H1 (cell line): ENCODE results near the gene PUSL1.

Experiments
- BACH1 ChIP-seq: IDR thresholded peaks from 2 replicates; pipeline ENCODE4 v1.6.1; 2012; ENCODE audit warnings: low read length, improper control_type of control experiment
- CBX5 ChIP-seq: fragments of 300-800, 300-1000 bp; sonication (generic); IDR thresholded peaks from 2 replicates; pipeline ENCODE4 v1.7.1; 2016; ENCODE audit warnings: antibody characterized with exemption, low read length, low read depth
- EP300 ChIP-seq, 2 experiments: IDR thresholded peaks; 1 replicate in 1 of 2; 2 replicates in 1 of 2; pipeline ENCODE4 v1.6.1; 2011 to 2012; ENCODE audit warnings: low read depth in 2 of 2, low read length in 2 of 2, mild to moderate bottlenecking in 2 of 2, borderline replicate concordance in 1 of 2, inconsistent platforms in 1 of 2, moderate library complexity in 1 of 2
- EZH2 ChIP-seq: fragments of 200-600 bp; sonication (generic); IDR thresholded peaks from 2 replicates; pipeline ENCODE4 v1.7.1; 2012; ENCODE audit warnings: low read depth, mild to moderate bottlenecking, moderate library complexity, low read length, inconsistent platforms; ENCODE audit not compliant: severe bottlenecking
- GABPA ChIP-seq: IDR thresholded peaks from 2 replicates; pipeline ENCODE4 v1.6.1; 2011; ENCODE audit warnings: mild to moderate bottlenecking, low read length, moderate library complexity, borderline replicate concordance; ENCODE audit not compliant: insufficient read depth
- GTF2F1 ChIP-seq: IDR thresholded peaks from 2 replicates; pipeline ENCODE4 v1.6.1; 2012; ENCODE audit warnings: low read depth, low read length, improper control_type of control experiment, borderline replicate concordance
- HDAC2 ChIP-seq, 2 experiments: fragments of 300-600 bp in 1 of 2; sonication (generic) in 1 of 2; IDR thresholded peaks; 2 replicates each; pipeline ENCODE4 v1.6.1; 2011 to 2012; ENCODE audit warnings: low read depth in 2 of 2, low read length in 2 of 2, mild to moderate bottlenecking in 2 of 2, moderate library complexity in 2 of 2, borderline replicate concordance in 1 of 2, inconsistent platforms in 1 of 2
- POLR2A ChIP-seq, 2 experiments: IDR thresholded peaks; 1 replicate in 1 of 2; 2 replicates in 1 of 2; pipeline ENCODE4 v1.6.1; 2011; ENCODE audit warnings: low read depth in 2 of 2, low read length in 2 of 2, mild to moderate bottlenecking in 2 of 2; ENCODE audit errors: control extremely low read depth in 1 of 2
- RBBP5 ChIP-seq: IDR thresholded peaks from 2 replicates; pipeline ENCODE4 v1.7.1; 2012; ENCODE audit warnings: low read depth, mild to moderate bottlenecking, inconsistent platforms, low read length, moderate library complexity, borderline replicate concordance
- RXRA ChIP-seq: IDR thresholded peaks from 2 replicates; pipeline ENCODE4 v1.6.1; 2011; ENCODE audit warnings: low read depth, mild to moderate bottlenecking, low read length, moderate library complexity; ENCODE audit not compliant: insufficient read depth
- SP2 ChIP-seq: IDR thresholded peaks from 2 replicates; pipeline ENCODE4 v1.6.1; 2012; ENCODE audit warnings: mild to moderate bottlenecking, low read length, inconsistent platforms
- SUZ12 ChIP-seq: fragments of 200-600 bp; sonication (generic); IDR thresholded peaks from 2 replicates; pipeline ENCODE4 v1.6.1; 2012; ENCODE audit warnings: mild to moderate bottlenecking, inconsistent platforms, low read length, moderate library complexity, mixed read lengths
- TCF12 ChIP-seq: IDR thresholded peaks from 2 replicates; pipeline ENCODE4 v1.6.1; 2011; ENCODE audit warnings: low read depth, mild to moderate bottlenecking, low read length
- TF ChIP-seq, protein P1 (sequence below), 3 experiments: IDR thresholded peaks; 1 replicate in 2 of 3; 2 replicates in 1 of 3; pipeline versions ENCODE4 v1.5.1 to v1.6.1; 2011; ENCODE audit warnings: low read length in 3 of 3, mild to moderate bottlenecking in 3 of 3, inconsistent platforms in 2 of 3, low read depth in 1 of 3, moderate library complexity in 1 of 3; ENCODE audit not compliant: insufficient read depth in 1 of 3; ENCODE audit errors: control extremely low read depth in 1 of 3

DNA sequence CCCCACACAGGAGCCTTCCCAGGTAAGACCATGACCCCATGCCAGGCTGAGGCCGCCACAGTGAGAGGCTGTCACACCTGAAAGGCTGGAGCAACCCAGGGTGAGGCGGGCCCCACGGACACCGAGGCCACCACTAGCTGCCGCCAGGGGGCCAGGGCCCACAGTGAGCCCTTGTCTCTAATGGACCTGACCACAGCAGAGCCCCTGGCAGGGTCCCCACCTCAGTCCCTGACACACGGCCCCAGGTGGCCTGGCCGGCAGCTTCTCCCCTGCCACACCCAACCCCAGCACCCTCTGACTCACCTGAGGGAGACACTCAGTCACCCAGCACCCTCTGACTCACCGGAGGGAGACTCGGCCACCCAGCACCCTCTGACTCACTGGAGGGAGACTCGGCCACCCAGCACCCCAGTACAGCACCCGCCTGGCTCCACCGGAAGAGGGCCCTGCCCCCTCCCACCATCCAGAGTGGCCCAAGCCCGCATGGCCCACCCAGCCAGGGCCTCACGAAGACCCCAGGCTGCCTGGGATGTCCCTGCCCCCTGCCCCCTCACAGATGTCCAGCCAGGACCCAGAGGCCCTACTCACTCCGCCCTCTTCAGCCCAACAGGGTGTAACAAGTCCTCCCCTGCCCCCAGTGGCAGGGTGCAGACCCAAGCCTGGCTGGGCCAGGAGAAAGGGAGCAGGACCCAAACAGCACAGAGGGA, 36.4 kb downstream of the PUSL1 start:
- no peak for TF ChIP-seq HDAC2 (IDR thresholded peaks at IDR 0.05; ENCODE audit: borderline replicate concordance in 1 of 2, low read depth in 2 of 2, low read length in 2 of 2)
- TF ChIP-seq SP2, result no peak
- TF ChIP-seq, protein P1, sequence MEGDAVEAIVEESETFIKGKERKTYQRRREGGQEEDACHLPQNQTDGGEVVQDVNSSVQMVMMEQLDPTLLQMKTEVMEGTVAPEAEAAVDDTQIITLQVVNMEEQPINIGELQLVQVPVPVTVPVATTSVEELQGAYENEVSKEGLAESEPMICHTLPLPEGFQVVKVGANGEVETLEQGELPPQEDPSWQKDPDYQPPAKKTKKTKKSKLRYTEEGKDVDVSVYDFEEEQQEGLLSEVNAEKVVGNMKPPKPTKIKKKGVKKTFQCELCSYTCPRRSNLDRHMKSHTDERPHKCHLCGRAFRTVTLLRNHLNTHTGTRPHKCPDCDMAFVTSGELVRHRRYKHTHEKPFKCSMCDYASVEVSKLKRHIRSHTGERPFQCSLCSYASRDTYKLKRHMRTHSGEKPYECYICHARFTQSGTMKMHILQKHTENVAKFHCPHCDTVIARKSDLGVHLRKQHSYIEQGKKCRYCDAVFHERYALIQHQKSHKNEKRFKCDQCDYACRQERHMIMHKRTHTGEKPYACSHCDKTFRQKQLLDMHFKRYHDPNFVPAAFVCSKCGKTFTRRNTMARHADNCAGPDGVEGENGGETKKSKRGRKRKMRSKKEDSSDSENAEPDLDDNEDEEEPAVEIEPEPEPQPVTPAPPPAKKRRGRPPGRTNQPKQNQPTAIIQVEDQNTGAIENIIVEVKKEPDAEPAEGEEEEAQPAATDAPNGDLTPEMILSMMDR (IDR thresholded peaks at IDR 0.05; ENCODE audit: control extremely low read depth in 1 of 3, insufficient read depth in 1 of 3, low read depth in 1 of 3, low read length in 3 of 3), result peak in 2 of 3 experiments; percentile 44 to 56; a peak in 3 of 4 replicates
- no peak; the same call in 1 of the 2 replicates for TF ChIP-seq GABPA
- no peak for TF ChIP-seq BACH1
- no peak for TF ChIP-seq SUZ12
- no peak for TF ChIP-seq EZH2
- no peak for TF ChIP-seq POLR2A (IDR thresholded peaks at IDR 0.05; ENCODE audit: control extremely low read depth in 1 of 2, low read depth in 2 of 2, low read length in 2 of 2)
- TF ChIP-seq TCF12, result no peak
- no peak for TF ChIP-seq EP300 (IDR thresholded peaks at IDR 0.05; ENCODE audit: borderline replicate concordance in 1 of 2, low read depth in 2 of 2, low read length in 2 of 2)
- no peak for TF ChIP-seq RBBP5
- no peak for TF ChIP-seq GTF2F1
- TF ChIP-seq CBX5, result no peak
- no peak for TF ChIP-seq RXRA
